Vagina (tissue), 2 donors: ENCODE measurements around the gene PTPRF. TPM values are rescaled to one million over a fixed set of nuclear protein-coding genes. Genes with fewer than 3 reads are reported as not detected.

ENCODE experiments used
- DNase-seq, 2 donors: peaks; one replicate each; pipeline ENCODE4 v3.0.0-alpha.2; 2017; ENCODE audit errors: extremely low spot score in 2 of 2
- H3K27ac ChIP-seq: fragments of 200-600 bp; sonication (generic); one replicate; pipeline ENCODE4 v1.5.1; 2019
- H3K27me3 ChIP-seq: fragments of 200-600 bp; sonication (generic); one replicate; pipeline ENCODE4 v1.5.1; 2019
- H3K36me3 ChIP-seq, 2 donors: fragments of 200-600 bp; sonication (generic); one replicate each; pipeline ENCODE4 v1.5.1; 2017 to 2019
- H3K4me1 ChIP-seq: fragments of 200-600 bp; sonication (generic); one replicate; pipeline ENCODE4 v1.5.1; 2019
- H3K4me3 ChIP-seq, 2 donors: fragments of 200-600 bp; sonication (generic); 1 replicate in 1 of 2; 2 replicates in 1 of 2; pipeline ENCODE4 v1.5.1; 2016 to 2019
- H3K9me3 ChIP-seq: fragments of 200-600 bp; sonication (generic); one replicate; pipeline ENCODE4 v1.5.1; 2019
- CTCF ChIP-seq, 3 experiments: fragments of 450-650 bp in 2 of 3; fragments of 200-600 bp in 1 of 3; sonication (generic) in 1 of 3; IDR thresholded peaks; one replicate each; pipeline ENCODE4 v1.5.1; 2017 to 2019; ENCODE audit warnings: antibody characterized with exemption in 3 of 3, mild to moderate bottlenecking in 2 of 3, moderate library complexity in 2 of 3
- POLR2A ChIP-seq, 2 donors: fragments of 450-650 bp; IDR thresholded peaks; one replicate each; pipeline ENCODE4 v1.6.1; 2017; ENCODE audit warnings: antibody characterized with exemption in 2 of 2, mild to moderate bottlenecking in 2 of 2, moderate library complexity in 2 of 2
- POLR2AphosphoS5 ChIP-seq, 2 donors: sonication (generic); formaldehyde crosslinking; IDR thresholded peaks; one replicate each; pipeline ENCODE4 v1.9.0; 2017; ENCODE audit warnings: antibody characterized with exemption in 2 of 2, mild to moderate bottlenecking in 2 of 2, low read depth in 1 of 2; ENCODE audit not compliant: insufficient read depth in 1 of 2
- intact Hi-C: fragments of 100-400 bp; cut with DNase I; formaldehyde crosslinking; loops from one replicate; pipeline ENCODE4 v1.15.1; 2023
- total RNA-seq: library from RNA; depleted of rRNA; stranded (reverse); fragments of >200 nt; gene quantifications from one replicate; pipeline ENCODE4 v1.2.3, GENCODE V29; 2016

PTPRF gene
- total RNA-seq, 1 donor from 2014 or later, result 139 TPM

DNA sequence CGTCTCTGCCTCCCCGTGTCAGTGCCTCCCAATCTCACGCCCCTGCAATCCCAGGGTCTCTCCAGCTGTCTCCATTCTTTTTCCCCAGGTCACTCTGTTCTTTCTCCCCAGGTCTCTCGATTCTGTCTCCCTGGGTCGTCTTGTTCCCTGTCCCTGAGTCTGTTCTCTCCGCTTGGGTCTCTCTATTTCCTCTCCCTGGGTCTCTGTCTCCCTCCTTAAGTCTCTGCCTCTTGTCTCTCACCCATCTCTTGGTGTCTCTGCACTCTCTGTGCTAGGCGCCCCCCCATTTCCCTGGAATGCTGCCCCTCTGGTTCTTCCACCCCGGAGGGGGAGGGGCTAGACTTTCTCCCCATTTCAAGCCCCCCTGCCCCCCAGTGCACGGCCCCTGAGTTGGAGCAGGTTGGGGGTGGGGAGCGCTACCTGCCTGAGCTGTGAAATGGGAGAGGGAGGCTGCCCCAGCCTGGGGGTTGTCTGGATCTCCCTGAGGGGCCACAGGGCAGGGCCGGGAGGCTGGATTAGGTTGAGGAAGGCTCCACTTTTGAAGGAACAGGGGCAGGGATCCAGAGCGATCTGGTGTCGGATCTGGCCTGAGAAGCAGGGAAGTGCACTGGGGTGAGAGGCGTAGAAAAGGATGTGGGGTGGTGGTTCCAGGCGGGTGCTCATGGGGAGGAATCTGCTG is 1.4 kb downstream of the PTPRF start:
- peak overlapping the region; percentile 94 for H3K27ac ChIP-seq
- H3K4me1 ChIP-seq, result peaks cover 61% of the 10 kb centered on the region
- intact Hi-C loops, result loop anchor here (5.0 to 10.0 kb wide), 2 partner anchors 35 to 113 kb away; no protein-coding TSS in a partner anchor
- no peak for DNase-seq
- H3K9me3 ChIP-seq, result no peaks in the 10 kb centered on the region
- H3K36me3 ChIP-seq, result no peaks in the 10 kb centered on the region
- no peaks in the 10 kb centered on the region for H3K27me3 ChIP-seq
- no peak for TF ChIP-seq POLR2A (IDR thresholded peaks at IDR 0.05)
- peak in 1 of 2 donors; percentile 24 for TF ChIP-seq POLR2AphosphoS5 (IDR thresholded peaks at IDR 0.05; ENCODE audit: insufficient read depth in 1 of 2, low read depth in 1 of 2)
- TF ChIP-seq CTCF (IDR thresholded peaks at IDR 0.05), result no peak
- peak overlapping the region; percentile 82 to 92 for H3K4me3 ChIP-seq

GRCh38 chr1:43532716-43533115 is 2.0 kb downstream of the PTPRF start:
- no peaks in the 10 kb centered on the region for H3K36me3 ChIP-seq
- no peak for TF ChIP-seq POLR2A (IDR thresholded peaks at IDR 0.05)
- TF ChIP-seq POLR2AphosphoS5 (IDR thresholded peaks at IDR 0.05; ENCODE audit: insufficient read depth in 1 of 2, low read depth in 1 of 2), result no peak
- TF ChIP-seq CTCF (IDR thresholded peaks at IDR 0.05), result no peak
- peak overlapping the region in 1 of 2 donors; percentile 82 for H3K4me3 ChIP-seq
- intact Hi-C loops, result loop anchor here (5.0 to 10.0 kb wide), 2 partner anchors 35 to 112 kb away; no protein-coding TSS in a partner anchor
- DNase-seq, result no peak
- no peaks in the 10 kb centered on the region for H3K27me3 ChIP-seq
- H3K4me1 ChIP-seq, result peaks cover 67% of the 10 kb centered on the region
- no peaks in the 10 kb centered on the region for H3K9me3 ChIP-seq
- H3K27ac ChIP-seq, result peak overlapping the region; percentile 94

- Histone ChIP-seq H3K4me3 (no peak overlapping the region), H3K4me1 (peaks cover 67% of the 10 kb centered on the region), H3K9me3 (no peaks in the 10 kb centered on the region), H3K27ac (no peak overlapping the region), H3K36me3 (no peaks in the 10 kb centered on the region), H3K27me3 (no peaks in the 10 kb centered on the region)
- intact Hi-C loops, result loop anchor here (5.0 to 10.0 kb wide), 2 partner anchors 34 to 111 kb away; no protein-coding TSS in a partner anchor
- DNase-seq, result no peak
- no peak for TF ChIP-seq POLR2A (IDR thresholded peaks at IDR 0.05)
- no peak for TF ChIP-seq CTCF (IDR thresholded peaks at IDR 0.05)
- TF ChIP-seq POLR2AphosphoS5 (IDR thresholded peaks at IDR 0.05; ENCODE audit: insufficient read depth in 1 of 2, low read depth in 1 of 2), result no peak
Observed at GRCh38 chr1:43533584-43533983, 2.9 kb downstream of the PTPRF start.

- Histone ChIP-seq H3K9me3 (no peaks in the 10 kb centered on the region), H3K4me1 (peaks cover 68% of the 10 kb centered on the region), H3K27me3 (no peaks in the 10 kb centered on the region), H3K36me3 (no peaks in the 10 kb centered on the region), H3K4me3 (no peak overlapping the region), H3K27ac (no peak overlapping the region)
- DNase-seq, result no peak
- TF ChIP-seq POLR2A (IDR thresholded peaks at IDR 0.05), result no peak
- intact Hi-C loops, result loop anchor here (5.0 to 10.0 kb wide), 2 partner anchors 33 to 111 kb away; no protein-coding TSS in a partner anchor
Observed at GRCh38 chr1:43534256-43534655, 3.6 kb downstream of the PTPRF start.

DNA sequence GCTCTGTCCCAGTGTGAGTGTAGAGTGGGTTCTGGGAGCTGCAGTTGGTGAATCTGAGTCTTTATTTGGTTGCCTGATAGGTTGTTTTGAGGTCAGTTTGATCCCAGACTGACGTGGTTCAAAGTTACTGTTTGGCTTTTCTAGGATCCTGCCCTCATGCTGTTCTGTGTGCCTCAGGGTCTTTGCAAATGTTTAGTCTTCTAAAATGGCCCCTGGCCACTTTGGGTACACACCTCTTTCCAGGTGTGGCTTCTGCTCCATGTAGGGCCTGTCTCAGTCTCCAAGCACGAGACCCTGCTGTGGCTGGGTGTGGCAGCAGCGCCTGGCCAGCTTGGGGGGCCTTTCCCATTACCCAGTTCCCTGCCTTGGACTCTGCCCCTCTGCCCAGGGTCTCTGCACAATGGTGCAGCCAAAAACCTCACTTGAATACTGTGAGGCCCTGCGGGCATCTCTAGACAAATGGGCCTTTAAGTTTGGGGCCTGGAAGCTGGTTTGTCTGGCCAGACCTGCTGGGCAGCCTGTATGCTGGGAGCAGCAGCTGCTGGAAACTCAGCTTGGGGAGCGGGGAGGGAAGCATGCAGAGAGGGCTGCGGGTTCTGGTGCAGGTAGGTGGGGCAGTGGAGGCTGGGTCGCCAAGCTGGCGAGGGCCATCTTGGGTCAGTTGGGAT is 5.6 kb downstream of the PTPRF start:
- Histone ChIP-seq H3K27me3 (no peaks in the 10 kb centered on the region), H3K9me3 (no peaks in the 10 kb centered on the region), H3K4me3 (no peak overlapping the region), H3K27ac (peak overlapping the region; percentile 33), H3K4me1 (peaks cover 76% of the 10 kb centered on the region), H3K36me3 (no peaks in the 10 kb centered on the region)
- DNase-seq, result no peak
- intact Hi-C loops, result loop anchor here (10.0 kb wide), 1 partner anchor 108 kb away; no protein-coding TSS in a partner anchor
- TF ChIP-seq POLR2A (IDR thresholded peaks at IDR 0.05) (no peak), POLR2AphosphoS5 (IDR thresholded peaks at IDR 0.05; ENCODE audit: insufficient read depth in 1 of 2, low read depth in 1 of 2) (peak; percentile 30 to 36), CTCF (IDR thresholded peaks at IDR 0.05) (no peak)
